Activated CD4-positive, alpha-beta T cell treated with anti-CD3 and anti-CD28 coated beads, Interleukin-2, amount 10 ng/mL, durations not matched to agents 7 days and 5 days (primary cell): ENCODE measurements around the gene UHRF1. TPM values are rescaled to one million over a fixed set of nuclear protein-coding genes. Genes with fewer than 3 reads are reported as not detected.
"Not testable (repeated sequence)": the region's sequence is repeated elsewhere in the genome, so short reads cannot be mapped to it uniquely, and the experiment has no call there.

Source experiments
- CTCF ChIA-PET: fragments of 350-600 bp; sonication (Branson Sonifier 250); formaldehyde crosslinking; loops from one replicate; lab custom pipeline; 2021; ENCODE audit warnings: antibody characterized with exemption; lab: Charles Lee
- POLR2A ChIA-PET: fragments of 350-600 bp; sonication (Branson Sonifier 250); formaldehyde crosslinking; loops from one replicate; lab custom pipeline; 2021; ENCODE audit warnings: antibody characterized with exemption; lab: Charles Lee
- DNase-seq: peaks from one replicate; pipeline ENCODE4 v3.0.0-alpha.2; 2020
- H3K27ac Mint-ChIP-seq: one replicate; pipeline ENCODE4 v1.8.0; 2021; ENCODE audit warnings: mild to moderate bottlenecking, moderate library complexity, mixed read lengths
- H3K27me3 Mint-ChIP-seq: one replicate; pipeline ENCODE4 v1.8.0; 2021; ENCODE audit warnings: mixed read lengths
- H3K36me3 Mint-ChIP-seq: one replicate; pipeline ENCODE4 v1.8.0; 2021; ENCODE audit warnings: low read depth, mixed read lengths
- H3K4me1 Mint-ChIP-seq: one replicate; pipeline ENCODE4 v1.8.0; 2021; ENCODE audit warnings: mixed read lengths
- H3K4me3 Mint-ChIP-seq: one replicate; pipeline ENCODE4 v1.8.0; 2021; ENCODE audit warnings: mild to moderate bottlenecking, moderate library complexity, mixed read lengths
- H3K9me3 Mint-ChIP-seq: one replicate; pipeline ENCODE4 v1.8.0; 2021; ENCODE audit warnings: mixed read lengths
- total RNA-seq, 2 experiments: library from RNA; stranded (reverse); gene quantifications; one replicate each; pipeline ENCODE4 v1.2.3, GENCODE V29; 2021

The UHRF1 gene
- total RNA-seq, 2 experiments from 2014 or later = 130 to 141 TPM

GRCh38 chr19:4879041-4879440 lies 30.3 kb upstream of the UHRF1 start:
- ChIA-PET CTCF (interaction anchor here (0.7 kb wide), 1 partner anchor 10 kb away, joined by 3 read pairs; no protein-coding TSS in a partner anchor), POLR2A (no interaction called here)
- H3K36me3 Mint-ChIP-seq = no peaks in the 10 kb centered on the region
- peaks cover under 1% of the 10 kb centered on the region for H3K27me3 Mint-ChIP-seq
- H3K4me3 Mint-ChIP-seq = no peak overlapping the region
- H3K4me1 Mint-ChIP-seq = no peaks in the 10 kb centered on the region
- H3K9me3 Mint-ChIP-seq = no peaks in the 10 kb centered on the region
- H3K27ac Mint-ChIP-seq = no peak overlapping the region
- no peak for DNase-seq

GRCh38 chr19:4882874-4883273 lies 26.4 kb upstream of the UHRF1 start:
- H3K4me1 Mint-ChIP-seq, DNase-seq, H3K27ac Mint-ChIP-seq, H3K9me3 Mint-ChIP-seq, H3K4me3 Mint-ChIP-seq, POLR2A ChIA-PET, H3K36me3 Mint-ChIP-seq, H3K27me3 Mint-ChIP-seq: not testable (repeated sequence)
- CTCF ChIA-PET = interaction anchor here (0.7 kb wide), 1 partner anchor 165 kb away, joined by 3 read pairs; no protein-coding TSS in a partner anchor

- H3K27ac Mint-ChIP-seq, H3K4me3 Mint-ChIP-seq, POLR2A ChIA-PET: not testable (repeated sequence)
Observed at GRCh38 chr19:4884993-4885392, 24.3 kb upstream of the UHRF1 start.

GRCh38 chr19:4887803-4888202 lies 21.5 kb upstream of the UHRF1 start:
- DNase-seq, H3K27ac Mint-ChIP-seq, H3K9me3 Mint-ChIP-seq, CTCF ChIA-PET, H3K27me3 Mint-ChIP-seq, H3K36me3 Mint-ChIP-seq, H3K4me3 Mint-ChIP-seq, POLR2A ChIA-PET, H3K4me1 Mint-ChIP-seq: not testable (repeated sequence)

More at GRCh38 chr19:4884993-4885392, 24.3 kb upstream of the UHRF1 start:
- H3K4me1 Mint-ChIP-seq, H3K36me3 Mint-ChIP-seq, DNase-seq, H3K27me3 Mint-ChIP-seq, H3K9me3 Mint-ChIP-seq, CTCF ChIA-PET: not testable (repeated sequence)

GRCh38 chr19:4889034-4889815 lies 20.1 kb upstream of the UHRF1 start:
- DNase-seq = no peak
- Mint-ChIP-seq H3K9me3 (no peaks in the 10 kb centered on the region), H3K4me1 (no peaks in the 10 kb centered on the region), H3K27ac (no peak overlapping the region), H3K27me3 (no peaks in the 10 kb centered on the region), H3K36me3 (no peaks in the 10 kb centered on the region), H3K4me3 (no peak overlapping the region)
- ChIA-PET CTCF (interaction anchor here (0.8 kb wide), 1 partner anchor 98 kb away, joined by 4 read pairs; the partner anchor contains the start of gene FEM1A), POLR2A (no interaction called here)

GRCh38 chr19:4891066-4891465 lies 18.2 kb upstream of the UHRF1 start:
- H3K27me3 Mint-ChIP-seq = no peaks in the 10 kb centered on the region

GRCh38 chr19:4892962-4893361 lies 16.3 kb upstream of the UHRF1 start:
- DNase-seq, H3K27ac Mint-ChIP-seq, H3K9me3 Mint-ChIP-seq, H3K4me3 Mint-ChIP-seq, CTCF ChIA-PET, POLR2A ChIA-PET, H3K36me3 Mint-ChIP-seq, H3K27me3 Mint-ChIP-seq, H3K4me1 Mint-ChIP-seq: not testable (repeated sequence)

More at GRCh38 chr19:4891066-4891465, 18.2 kb upstream of the UHRF1 start:
- POLR2A ChIA-PET = no interaction called here
- Mint-ChIP-seq H3K36me3 (no peaks in the 10 kb centered on the region), H3K27ac (no peak overlapping the region), H3K9me3 (no peaks in the 10 kb centered on the region), H3K4me3 (no peak overlapping the region), H3K4me1 (no peaks in the 10 kb centered on the region)
- CTCF ChIA-PET = interaction anchor here (0.7 to 1.3 kb wide), 3 partner anchors 14 to 368 kb away, joined by 3 read pairs; no protein-coding TSS in a partner anchor
- DNase-seq = no peak

GRCh38 chr19:4896372-4896771 lies 12.9 kb upstream of the UHRF1 start:
- H3K27ac Mint-ChIP-seq = no peak overlapping the region
- no peak for DNase-seq
- ChIA-PET CTCF (no interaction called here), POLR2A (no interaction called here)
- H3K9me3 Mint-ChIP-seq = no peaks in the 10 kb centered on the region
- H3K36me3 Mint-ChIP-seq = no peaks in the 10 kb centered on the region
- H3K4me1 Mint-ChIP-seq = no peaks in the 10 kb centered on the region
- H3K27me3 Mint-ChIP-seq = no peaks in the 10 kb centered on the region
- no peak overlapping the region for H3K4me3 Mint-ChIP-seq

GRCh38 chr19:4897146-4897545 lies 12.2 kb upstream of the UHRF1 start:
- no peak for DNase-seq
- Mint-ChIP-seq H3K4me1 (no peaks in the 10 kb centered on the region), H3K36me3 (no peaks in the 10 kb centered on the region), H3K9me3 (no peaks in the 10 kb centered on the region), H3K4me3 (no peak overlapping the region), H3K27me3 (no peaks in the 10 kb centered on the region), H3K27ac (no peak overlapping the region)
- CTCF ChIA-PET = no interaction called here
- POLR2A ChIA-PET = no interaction called here

GRCh38 chr19:4900879-4901278 lies 8.4 kb upstream of the UHRF1 start:
- H3K36me3 Mint-ChIP-seq, H3K27me3 Mint-ChIP-seq, DNase-seq, H3K4me1 Mint-ChIP-seq, POLR2A ChIA-PET, H3K9me3 Mint-ChIP-seq, H3K4me3 Mint-ChIP-seq, H3K27ac Mint-ChIP-seq: not testable (repeated sequence)
- CTCF ChIA-PET = interaction anchor here (0.5 to 0.6 kb wide), 2 partner anchors 31 to 70 kb away, joined by 3 to 4 read pairs; partner anchors contain the start of gene TICAM1

GRCh38 chr19:4902796-4903195 lies 6.5 kb upstream of the UHRF1 start, which contains the start of gene ARRDC5:
TSS of gene ARRDC5 (minus strand) at chr19:4902896. CDS start at chr19:4902825, 71 bp downstream.
- Mint-ChIP-seq H3K36me3 (no peaks in the 10 kb centered on the region), H3K4me3 (no peak within 1 kb of the TSS), H3K9me3 (no peaks in the 10 kb centered on the region), H3K4me1 (no peaks in the 10 kb centered on the region), H3K27me3 (no peaks in the 10 kb centered on the region), H3K27ac (no peak within 1 kb of the TSS)
- CTCF ChIA-PET = interaction anchor here (0.6 to 1.2 kb wide), 3 partner anchors 10 to 891 kb away, joined by 3 to 5 read pairs (median 4); no protein-coding TSS in a partner anchor
- DNase-seq = no peak
- POLR2A ChIA-PET = no interaction called here

- no peaks in the 10 kb centered on the region for H3K27me3 Mint-ChIP-seq
- CTCF ChIA-PET = interaction anchor here (0.7 kb wide), 1 partner anchor 270 kb away, joined by 3 read pairs; no protein-coding TSS in a partner anchor
Observed at GRCh38 chr19:4904481-4904880, 4.8 kb upstream of the UHRF1 start.

GRCh38 chr19:4906963-4907362 lies 2.3 kb upstream of the UHRF1 start:
- H3K27ac Mint-ChIP-seq = no peak overlapping the region
- peaks cover 25% of the 10 kb centered on the region for H3K4me1 Mint-ChIP-seq
- ChIA-PET POLR2A (no interaction called here), CTCF (interaction anchor here (0.7 to 1.8 kb wide), 2 partner anchors 10 to 116 kb away, joined by 3 to 6 read pairs; partner anchors contain the start of gene FEM1A)
- no peak overlapping the region for H3K4me3 Mint-ChIP-seq
- H3K27me3 Mint-ChIP-seq = no peaks in the 10 kb centered on the region
- H3K36me3 Mint-ChIP-seq = peaks cover 16% of the 10 kb centered on the region
- H3K9me3 Mint-ChIP-seq = no peaks in the 10 kb centered on the region
- DNase-seq = no peak

More at GRCh38 chr19:4904481-4904880, 4.8 kb upstream of the UHRF1 start:
- no peaks in the 10 kb centered on the region for H3K36me3 Mint-ChIP-seq
- H3K27ac Mint-ChIP-seq = no peak overlapping the region
- H3K4me1 Mint-ChIP-seq = peaks cover 10% of the 10 kb centered on the region
- DNase-seq = no peak
- POLR2A ChIA-PET = no interaction called here
- no peaks in the 10 kb centered on the region for H3K9me3 Mint-ChIP-seq
- no peak overlapping the region for H3K4me3 Mint-ChIP-seq
